Epithelial cell of prostate (primary cell): ENCODE measurements around the gene MED17.
"Not testable (repeated sequence)": the region's sequence is repeated elsewhere in the genome, so short reads cannot be mapped to it uniquely, and the experiment has no call there.

ENCODE experiments used
- DNase-seq: peaks from one replicate; pipeline ENCODE4 v3.0.0-alpha.2; 2011; ENCODE audit warnings: low read depth, low spot score
- H3K27ac ChIP-seq: fragments of 450-650 bp; 2 replicates; pipeline ENCODE4 v1.5.1; 2017; ENCODE audit warnings: mild to moderate bottlenecking

Gene MED17

DNA sequence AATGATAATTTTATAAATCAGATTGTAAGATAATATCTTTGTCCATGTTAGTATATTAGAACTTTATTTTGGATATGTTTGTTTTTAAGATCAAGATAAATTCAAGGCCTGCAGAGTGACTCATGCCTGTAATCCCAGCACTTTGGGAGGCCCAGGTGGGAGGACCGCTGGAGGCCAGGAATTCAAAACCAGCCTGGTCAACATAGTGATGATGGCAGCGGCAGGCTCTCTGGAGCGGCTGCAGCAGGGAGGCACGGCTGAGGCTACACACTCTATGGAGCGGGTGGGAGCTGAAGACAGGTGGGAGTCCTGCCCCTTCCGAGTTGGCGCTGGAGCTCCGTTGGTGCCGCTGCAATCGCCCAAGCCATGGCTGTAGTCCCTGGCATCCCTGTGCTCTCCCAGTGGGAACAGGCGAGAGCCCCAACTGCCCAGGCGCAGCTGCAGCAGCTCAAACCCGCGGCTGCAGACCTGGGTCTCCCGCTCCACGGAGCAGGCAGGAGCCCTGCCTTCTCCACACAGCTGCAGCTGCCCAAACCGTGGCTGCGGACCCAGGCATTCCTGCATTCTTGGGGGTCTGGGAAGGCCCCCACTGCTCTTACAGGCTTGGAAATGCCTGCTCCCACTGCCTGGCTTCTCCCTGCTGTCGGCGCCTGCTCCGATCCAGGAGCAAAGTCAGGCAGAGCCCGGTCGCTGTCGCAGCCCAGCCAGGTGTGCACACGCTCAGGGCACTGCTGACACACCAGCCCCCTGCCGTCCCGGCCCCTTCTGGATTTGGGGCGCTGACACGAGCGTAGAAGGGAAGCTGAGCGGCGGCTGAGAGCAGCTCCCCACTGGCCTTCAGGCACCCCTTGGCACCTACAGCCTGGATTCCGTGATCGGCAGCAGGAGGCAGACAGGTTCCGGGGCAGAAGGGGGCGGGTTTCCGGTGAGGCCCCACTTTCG, 25.9 kb upstream of the MED17 start:
- no peak overlapping the region for H3K27ac ChIP-seq
- DNase-seq: no peak

DNA sequence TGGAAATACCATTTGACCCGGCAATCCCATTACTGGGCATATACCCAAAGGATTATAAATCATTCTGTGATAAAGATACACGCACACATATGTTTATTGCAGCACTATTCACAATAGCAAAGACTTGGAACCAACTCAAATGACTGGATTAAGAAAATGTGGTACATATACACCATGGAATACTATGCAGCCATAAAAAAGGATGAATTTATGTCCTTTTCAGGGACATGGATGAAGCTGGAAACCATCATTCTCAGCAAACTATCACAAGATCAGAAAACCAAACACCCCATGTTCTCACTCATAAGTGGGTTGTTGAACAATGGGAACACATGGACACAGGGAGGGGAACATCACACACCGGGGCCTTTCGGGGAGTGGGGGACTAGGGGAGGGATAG, 25.0 kb upstream of the MED17 start:
- H3K27ac ChIP-seq, DNase-seq: not testable (repeated sequence)

DNA sequence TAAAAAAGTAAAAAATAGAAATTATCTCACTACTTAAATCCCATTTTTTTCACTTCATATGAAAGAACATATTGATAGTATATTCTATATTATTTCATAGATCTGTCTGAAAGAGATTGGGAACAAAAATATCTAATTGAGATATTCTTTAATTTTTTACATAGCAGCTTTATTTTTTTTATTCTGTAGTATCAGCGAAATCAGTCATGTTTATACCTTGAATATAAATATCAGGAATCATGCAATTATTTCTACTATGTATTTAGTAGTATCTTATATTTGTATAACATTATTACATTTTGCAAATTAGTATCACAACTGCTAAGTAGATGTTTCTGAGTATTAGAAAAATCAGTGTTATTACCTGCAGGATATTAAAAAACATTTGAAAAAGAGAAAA, 22.2 kb upstream of the MED17 start:
- no peak for DNase-seq
- H3K27ac ChIP-seq: no peak overlapping the region

DNA sequence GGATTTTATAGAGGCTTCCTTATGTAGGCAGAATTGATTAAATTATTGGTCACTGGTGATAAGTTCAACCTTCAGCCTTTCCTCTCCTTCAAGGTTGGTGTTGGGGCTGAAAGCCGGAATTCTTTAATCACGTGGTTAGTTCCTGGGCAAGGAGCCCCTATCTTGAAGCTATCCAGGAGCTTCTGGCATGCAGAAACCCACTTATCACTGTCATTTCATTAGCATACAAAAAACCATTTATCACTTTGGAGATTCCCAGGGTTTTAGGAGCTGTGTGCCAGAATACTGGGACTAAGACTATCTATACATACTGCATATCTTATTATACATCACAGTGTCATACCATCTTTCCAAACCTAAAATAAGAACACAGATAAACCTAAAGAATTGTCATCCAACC, 18.5 kb upstream of the MED17 start:
- DNase-seq: no peak
- H3K27ac ChIP-seq: no peak overlapping the region

DNA sequence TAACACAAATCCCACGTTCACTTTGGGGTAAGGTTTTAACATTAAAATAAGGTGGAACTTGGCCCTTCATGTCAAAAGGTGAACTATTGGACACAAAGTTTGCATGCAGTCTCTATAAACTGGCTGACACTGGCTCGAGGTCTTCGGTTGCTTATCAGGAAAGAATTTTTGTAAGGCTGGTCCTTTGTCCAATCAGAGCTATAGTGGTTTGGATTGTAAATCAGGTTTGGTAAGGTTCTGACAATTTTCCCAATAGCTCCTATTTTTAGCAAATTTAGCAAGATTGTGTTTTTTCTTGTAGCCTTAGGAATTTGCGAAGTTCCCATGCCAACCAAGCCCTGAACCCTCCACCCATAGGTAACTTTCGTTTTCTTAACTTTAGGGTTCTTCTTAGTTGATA, 17.6 kb upstream of the MED17 start:
- no peak for DNase-seq
- H3K27ac ChIP-seq: no peak overlapping the region

DNA sequence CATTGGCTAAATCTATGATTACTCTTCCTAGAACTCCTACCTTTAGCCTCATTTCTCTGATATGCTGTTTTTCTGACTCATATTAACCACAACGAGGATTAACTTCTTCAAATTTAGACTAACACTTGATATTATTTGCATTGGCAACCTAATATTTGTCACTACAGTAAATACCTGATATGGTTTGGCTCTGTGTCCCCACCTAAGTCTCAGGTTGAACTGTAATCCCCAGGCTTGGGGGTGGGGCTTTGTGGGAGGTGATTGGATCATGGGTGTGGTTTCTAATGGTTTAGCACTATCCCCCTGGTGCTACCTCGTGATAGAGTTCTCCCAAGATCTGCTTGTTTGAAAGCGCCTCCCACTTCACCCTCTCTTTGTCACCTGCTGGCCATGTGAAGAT, 17.1 kb upstream of the MED17 start:
- no peak overlapping the region for H3K27ac ChIP-seq
- DNase-seq: no peak

DNA sequence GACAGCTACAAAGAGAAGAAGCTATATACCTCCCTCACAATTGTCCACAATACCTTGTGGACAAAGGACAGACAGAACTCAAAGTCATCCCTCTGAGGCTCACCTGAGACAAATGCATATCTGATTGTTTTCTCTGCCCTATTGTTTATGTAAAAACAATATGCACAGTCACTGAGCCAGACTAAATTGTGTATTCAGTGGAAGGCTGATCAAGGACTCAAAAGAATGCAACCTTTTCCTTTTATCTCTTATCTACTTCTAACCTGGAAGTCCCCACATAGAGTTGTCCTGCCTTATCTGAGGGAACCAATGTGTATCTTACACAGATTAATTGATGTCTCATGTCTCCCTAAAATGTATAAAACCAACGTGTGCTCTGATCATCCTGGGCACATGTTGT, 13.9 kb upstream of the MED17 start:
- DNase-seq: no peak
- H3K27ac ChIP-seq: no peak overlapping the region

DNA sequence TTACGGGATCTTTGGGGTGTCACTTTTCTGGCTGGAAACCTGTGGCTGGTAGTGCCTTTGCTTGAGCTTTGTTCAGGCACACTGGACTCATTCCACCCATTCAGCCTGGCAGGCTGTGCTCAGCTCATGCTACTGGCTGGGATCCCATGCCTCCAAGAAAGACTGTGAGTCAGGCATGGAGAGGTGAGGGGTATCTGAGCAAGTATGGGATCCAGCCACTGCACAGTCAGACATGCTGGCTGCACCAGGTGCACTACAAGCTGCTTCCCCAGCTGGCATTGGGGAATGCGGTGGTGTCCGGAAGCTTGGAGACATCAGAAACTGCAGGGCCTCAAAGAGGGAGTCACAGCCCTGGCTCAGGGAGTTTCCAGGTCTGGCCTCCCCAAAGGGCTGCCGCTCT, 12.0 kb upstream of the MED17 start:
- H3K27ac ChIP-seq: no peak overlapping the region
- DNase-seq: no peak

DNA sequence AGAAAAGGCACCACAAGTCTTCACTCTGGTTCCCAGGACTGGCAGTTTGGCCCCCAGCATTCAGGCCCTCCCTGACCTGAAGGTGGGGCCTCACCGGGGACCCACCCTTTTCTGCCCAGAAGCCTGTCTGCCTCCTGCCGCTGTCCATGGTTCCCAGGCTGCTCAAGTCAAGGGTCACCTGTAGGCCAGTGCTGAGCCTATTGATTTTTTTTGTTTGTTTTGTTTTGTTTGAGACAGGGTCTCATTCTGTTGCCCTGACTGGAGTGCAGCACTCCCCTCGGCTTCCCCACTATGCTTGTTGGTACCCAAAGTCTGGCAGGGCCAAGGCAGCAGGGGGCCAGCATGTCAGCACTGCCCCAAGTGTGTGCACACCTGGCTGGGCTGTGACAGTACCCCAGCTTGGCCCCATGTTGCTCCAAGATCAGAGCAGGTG, 11.0 kb upstream of the MED17 start:
- H3K27ac ChIP-seq: no peak overlapping the region
- DNase-seq: no peak

DNA sequence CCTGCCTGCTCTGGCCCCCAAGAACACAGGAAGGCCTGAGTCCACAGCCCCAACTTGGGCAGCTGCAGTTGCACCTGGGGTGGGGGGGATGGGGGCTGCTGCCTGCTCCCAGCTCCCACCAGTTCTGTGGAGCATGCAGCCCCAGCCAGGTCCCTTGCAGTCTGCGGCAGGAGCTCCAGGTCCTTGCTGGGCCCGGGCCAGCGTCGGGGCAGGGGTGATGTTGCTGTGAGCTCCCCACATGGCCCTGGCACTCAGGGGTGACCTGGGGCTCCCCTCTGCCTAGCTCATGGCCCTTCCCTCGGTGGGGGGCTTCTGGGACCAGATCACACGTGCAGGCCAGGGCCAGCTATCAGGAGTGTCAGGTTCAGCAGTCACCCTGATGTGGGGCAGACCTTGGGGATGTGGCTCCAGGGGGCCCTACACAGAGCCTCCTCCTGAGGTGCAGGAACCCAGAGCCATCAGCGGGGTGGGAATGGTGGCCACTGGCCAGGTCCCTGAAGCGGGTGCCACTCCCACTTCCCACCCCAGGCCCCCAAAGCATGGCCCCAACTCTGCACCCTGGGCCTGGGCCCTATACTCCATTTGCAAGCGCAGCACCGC, 10.4 kb upstream of the MED17 start:
- DNase-seq: no peak
- H3K27ac ChIP-seq: no peak overlapping the region

DNA sequence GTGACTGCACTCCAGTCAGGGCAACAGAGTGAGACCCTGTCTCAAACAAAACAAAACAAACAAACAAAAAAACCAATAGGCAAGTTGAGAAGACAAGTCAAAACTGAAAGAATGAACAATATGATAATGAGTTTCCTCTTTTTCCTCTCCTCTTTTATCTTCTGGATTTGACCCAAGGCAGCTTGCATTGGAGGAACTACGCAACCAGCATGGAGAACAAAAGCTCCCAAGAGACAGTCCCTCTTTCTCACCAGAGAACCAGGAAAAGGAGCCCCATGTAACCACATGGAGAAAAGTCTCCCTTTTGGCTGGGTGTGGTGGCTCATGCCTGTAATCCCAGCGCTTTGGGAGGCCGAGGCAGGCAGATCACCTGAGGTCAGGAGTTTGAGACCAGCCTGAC, 9.5 kb upstream of the MED17 start:
- not testable (repeated sequence) for DNase-seq, H3K27ac ChIP-seq

DNA sequence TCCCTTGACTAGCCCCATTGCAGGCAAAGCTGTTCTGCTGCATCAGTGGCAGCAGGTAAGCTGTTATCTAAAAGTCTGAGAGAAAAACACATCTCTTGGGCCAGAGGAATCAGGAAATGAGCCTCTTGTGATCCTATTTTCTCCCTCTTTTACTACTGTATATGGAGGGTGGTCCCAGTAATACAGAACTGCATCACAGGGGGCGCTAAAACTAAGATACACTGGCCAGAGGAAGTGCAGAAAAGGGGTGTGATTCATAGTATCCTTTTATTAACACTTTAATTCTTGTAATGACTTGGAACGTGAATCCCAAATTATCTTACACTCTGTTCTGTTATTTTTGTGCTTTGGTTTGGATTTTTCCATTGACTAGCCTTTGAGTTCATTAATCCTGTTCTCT, 8.8 kb upstream of the MED17 start:
- no peak for DNase-seq
- H3K27ac ChIP-seq: no peak overlapping the region

DNA sequence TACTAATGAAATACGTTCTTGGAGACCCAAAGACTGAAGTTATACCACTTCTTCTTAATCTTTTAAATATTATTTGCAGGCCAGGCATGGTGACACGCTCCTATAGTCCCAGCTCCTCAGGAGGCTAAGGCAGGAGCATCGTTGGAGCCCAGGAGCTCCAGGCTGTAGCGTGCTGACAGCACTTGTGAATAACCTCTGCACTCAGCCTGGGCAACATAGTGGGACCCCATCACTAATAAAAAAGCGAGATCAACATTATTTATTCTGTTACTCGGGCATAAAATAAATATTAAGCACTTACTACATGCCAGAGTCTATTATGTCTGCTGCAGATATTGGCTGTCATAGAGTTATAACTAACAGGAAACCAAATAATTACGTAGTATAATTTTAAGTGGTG, 720 bp upstream of the MED17 start:
- H3K27ac ChIP-seq: no peak overlapping the region
- no peak for DNase-seq

DNA sequence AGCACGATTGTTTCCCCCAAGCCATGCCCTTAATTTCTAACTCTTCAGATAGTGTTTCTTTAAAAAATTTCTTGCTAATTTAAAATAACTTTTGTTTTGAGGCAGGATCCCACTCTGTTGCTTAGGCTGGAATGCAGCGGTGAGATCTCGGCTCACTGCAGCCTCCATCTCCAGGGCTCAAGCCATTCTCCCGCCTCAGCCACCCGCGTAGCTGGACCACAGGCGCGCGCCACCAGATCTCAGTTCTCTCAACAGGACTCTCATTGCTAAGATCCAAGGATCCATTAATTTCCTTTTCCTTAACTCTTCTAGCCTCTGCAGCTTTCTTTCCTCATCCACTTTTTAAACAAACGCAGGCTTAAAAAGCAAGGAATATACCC, 327 bp upstream of the MED17 start:
- no peak for DNase-seq
- peak overlapping the region; percentile 89 for H3K27ac ChIP-seq

DNA sequence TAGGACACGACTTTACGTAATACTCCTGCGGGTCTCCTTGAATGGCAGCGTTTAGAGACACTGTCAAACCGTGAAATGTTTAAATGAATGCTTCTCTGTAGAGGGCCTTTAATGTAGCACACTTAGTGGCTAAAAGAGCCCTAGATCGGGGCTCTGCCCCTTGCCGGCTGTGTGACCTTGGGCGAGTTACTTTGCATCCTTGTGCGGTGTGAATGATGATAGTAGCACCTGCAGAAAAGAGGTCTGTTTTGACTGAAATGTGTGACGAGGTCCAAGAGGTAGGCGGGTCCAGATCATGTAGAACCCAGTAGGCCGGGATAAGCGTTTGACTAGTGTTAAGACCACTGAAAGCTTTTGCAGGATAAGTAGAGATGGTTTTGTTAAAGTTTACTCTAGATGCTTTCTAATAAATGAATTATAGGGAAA, 866 bp downstream of the MED17 start:
- peak overlapping the region; percentile 89 for H3K27ac ChIP-seq
- no peak for DNase-seq

DNA sequence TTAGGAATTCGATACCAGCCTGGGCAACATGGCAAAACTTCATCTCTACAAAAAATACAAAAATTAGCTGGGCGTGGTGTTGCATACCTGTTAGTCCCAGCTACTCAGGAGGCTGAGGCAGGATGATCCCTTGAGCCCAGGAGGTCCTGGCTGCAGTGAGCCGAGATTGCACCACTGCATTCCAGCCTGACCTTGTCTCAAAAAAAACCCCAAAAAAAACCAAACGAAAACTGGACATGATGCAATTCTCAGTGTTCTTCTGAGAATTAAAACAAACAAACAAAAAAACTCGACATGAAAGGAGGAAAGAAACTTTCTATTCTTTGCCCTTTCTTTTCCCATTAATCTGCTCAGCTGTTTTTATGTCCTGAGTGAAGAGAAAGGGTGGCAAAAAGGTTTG, 7.4 kb downstream of the MED17 start:
- no peak for DNase-seq
- H3K27ac ChIP-seq: no peak overlapping the region

DNA sequence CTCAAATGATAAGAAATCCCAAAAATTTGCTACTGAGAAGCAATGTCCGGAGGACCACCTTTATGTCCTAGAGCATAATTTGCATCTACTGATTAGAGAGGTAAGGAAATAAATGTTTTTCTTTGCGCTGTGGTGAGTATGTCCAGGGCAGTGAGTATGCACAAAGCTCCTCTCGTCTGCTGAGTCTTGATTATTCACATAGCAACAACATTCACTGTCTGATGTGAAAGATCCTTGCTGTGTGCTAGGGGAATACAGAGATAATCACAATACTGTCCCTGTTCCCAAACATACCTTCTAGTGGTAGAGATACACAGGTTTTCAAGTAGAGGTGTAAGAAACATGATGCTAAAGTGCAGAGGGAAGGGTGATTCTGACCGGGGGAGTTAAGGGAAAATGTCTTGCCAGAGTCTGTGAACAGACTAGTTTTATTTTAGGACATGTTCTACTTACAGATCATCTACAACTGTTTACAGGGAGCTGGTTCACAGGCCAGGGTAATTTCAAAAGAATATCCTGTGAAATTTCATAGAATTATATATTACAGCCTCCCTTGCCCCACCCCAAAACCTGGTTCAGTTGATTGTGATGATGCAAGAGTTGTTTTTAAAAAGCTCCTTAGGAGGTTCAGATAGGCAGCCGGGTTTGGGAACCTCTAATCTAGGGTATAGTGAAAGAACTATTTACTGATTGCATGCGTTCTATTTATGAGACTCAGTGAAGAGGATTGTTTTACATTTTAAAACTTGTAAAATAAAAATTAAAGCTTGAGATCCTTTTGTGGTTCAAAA, 12.6 kb downstream of the MED17 start:
- no peak overlapping the region for H3K27ac ChIP-seq
- DNase-seq: no peak

DNA sequence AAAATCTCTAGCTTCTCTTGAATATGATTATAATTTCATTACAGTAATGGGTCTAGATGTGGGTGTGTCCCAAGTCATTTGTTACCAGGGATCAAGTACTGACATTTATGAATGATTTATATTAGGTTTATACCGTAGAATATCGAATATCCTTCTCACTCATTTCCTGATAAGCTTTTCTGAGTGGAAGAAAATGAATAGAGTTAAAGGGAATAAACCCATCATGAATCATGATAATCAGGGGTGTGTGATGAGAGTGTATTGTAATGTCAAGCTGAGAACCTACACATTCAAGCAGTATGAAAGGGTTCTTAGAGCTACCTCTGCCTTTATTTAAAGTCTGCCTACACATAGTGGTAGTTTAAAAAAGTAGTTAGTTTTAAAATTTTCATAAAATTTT, 17.3 kb downstream of the MED17 start:
- no peak for DNase-seq

DNA sequence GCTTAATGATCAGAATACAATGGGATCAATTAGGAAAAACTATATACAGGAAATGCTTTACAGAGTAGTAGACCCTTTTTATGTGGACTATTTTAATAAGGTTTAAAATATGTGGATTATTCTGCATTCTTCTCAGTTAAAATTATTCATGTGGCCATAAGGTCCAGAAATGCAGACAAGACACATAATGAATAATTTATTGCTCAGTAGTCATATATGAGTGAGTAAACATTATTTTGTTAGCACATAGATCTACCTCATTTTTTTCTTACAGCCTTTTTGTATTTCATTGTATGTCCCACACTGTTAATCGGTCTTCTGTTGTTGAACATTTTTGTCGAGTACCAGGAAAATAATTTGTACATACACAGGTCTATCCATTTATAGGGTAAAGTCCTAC, 20.8 kb downstream of the MED17 start:
- DNase-seq: no peak

More for the DNA sequence above, 17.3 kb downstream of the MED17 start:
- H3K27ac ChIP-seq: no peak overlapping the region

DNA sequence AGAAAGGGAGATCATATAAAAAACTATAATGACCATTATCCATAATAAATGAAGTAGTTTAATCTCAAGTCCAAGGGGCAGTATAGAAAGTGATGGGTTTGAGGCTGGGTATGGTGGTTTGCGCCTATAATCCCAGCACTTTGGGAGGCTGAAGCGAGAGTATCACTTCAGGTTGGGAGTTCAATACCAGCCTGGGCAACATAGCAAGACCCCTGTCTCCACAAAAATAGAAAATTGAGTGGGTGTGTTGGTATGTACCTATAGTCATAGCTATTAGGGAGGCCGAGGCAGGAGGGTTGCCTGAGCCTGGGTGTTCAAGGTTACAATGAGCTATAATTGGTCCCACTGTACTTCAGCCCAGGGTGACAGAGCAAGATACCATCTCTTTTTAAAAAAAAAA, 23.9 kb downstream of the MED17 start:
- H3K27ac ChIP-seq: no peak overlapping the region
- no peak for DNase-seq

More for the DNA sequence above, 20.8 kb downstream of the MED17 start:
- H3K27ac ChIP-seq: no peak overlapping the region

DNA sequence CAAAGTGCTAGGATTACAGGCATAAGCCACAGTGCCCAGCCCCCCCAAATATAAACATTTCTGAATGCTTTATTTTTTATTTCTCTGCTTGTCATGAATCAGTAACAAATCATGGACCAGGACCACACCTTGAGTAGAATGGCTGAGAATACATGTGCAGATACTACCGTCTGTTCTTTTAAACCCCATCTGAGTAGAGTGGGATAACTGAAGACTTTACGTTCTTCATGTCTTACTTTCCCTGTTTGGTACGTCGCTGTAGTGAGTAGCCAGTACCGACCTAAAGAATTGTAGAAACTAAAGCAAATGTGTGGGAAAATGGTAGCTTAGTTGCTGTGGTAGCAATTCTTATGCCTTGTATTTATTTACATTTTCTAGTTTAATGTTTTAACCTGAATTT, 29.9 kb downstream of the MED17 start:
- no peak for DNase-seq
- H3K27ac ChIP-seq: no peak overlapping the region
